OCI-LY7 (cell line): ENCODE measurements around the gene SLC29A3.

ENCODE experiments used
- EZH2phosphoT487 ChIP-seq: fragments of 200-600 bp; sonication (generic); IDR thresholded peaks from 2 replicates; pipeline ENCODE4 v1.6.1; 2018; ENCODE audit warnings: low read depth, borderline replicate concordance, mild to moderate bottlenecking, mixed run types, antibody characterized with exemption, low read length, moderate library complexity, mixed read lengths
- TF ChIP-seq, protein P1 (sequence below): fragments of 200-600 bp; sonication (generic); conservative IDR thresholded peaks from 2 replicates; pipeline ENCODE4 v1.5.1; 2014; ENCODE audit warnings: mild to moderate bottlenecking, antibody characterized with exemption, low read length, moderate library complexity, mixed read lengths

- TF ChIP-seq EZH2phosphoT487, result no peak
- TF ChIP-seq, protein P1, sequence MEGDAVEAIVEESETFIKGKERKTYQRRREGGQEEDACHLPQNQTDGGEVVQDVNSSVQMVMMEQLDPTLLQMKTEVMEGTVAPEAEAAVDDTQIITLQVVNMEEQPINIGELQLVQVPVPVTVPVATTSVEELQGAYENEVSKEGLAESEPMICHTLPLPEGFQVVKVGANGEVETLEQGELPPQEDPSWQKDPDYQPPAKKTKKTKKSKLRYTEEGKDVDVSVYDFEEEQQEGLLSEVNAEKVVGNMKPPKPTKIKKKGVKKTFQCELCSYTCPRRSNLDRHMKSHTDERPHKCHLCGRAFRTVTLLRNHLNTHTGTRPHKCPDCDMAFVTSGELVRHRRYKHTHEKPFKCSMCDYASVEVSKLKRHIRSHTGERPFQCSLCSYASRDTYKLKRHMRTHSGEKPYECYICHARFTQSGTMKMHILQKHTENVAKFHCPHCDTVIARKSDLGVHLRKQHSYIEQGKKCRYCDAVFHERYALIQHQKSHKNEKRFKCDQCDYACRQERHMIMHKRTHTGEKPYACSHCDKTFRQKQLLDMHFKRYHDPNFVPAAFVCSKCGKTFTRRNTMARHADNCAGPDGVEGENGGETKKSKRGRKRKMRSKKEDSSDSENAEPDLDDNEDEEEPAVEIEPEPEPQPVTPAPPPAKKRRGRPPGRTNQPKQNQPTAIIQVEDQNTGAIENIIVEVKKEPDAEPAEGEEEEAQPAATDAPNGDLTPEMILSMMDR, result no peak
These were observed 28.1 kb upstream of the SLC29A3 start for GRCh38 chr10:71290806-71291527.
